ENCODE measurements around the gene GOLGA3.

The GOLGA3 gene

DNA sequence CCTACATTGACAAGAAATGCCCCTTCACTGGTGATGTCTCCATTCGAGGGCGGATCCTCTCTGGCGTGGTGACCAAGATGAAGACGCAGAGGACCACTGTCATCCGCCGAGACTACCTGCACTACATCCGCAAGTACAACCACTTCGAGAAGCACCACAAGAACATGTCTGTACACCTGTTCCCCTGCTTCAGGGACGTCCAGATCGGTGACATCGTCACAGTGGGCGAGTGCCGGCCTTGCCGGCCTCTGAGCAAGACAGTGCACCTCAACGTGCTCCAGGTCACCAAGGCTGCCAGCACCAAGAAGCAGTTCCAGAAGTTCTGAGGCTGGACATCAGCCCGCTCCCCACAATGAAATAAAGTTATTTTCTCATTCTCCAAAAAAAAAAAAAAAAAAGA, 2.8 kb downstream of the GOLGA3 start:
- Histone ChIP-seq H3K4me1 (peaks cover 0 to 26% (median 22%) of the 10 kb centered on the region in 4 donors), H3K27ac (no peak overlapping the region), H3K36me3 (peaks cover 20 to 58% (median 25%) of the 10 kb centered on the region in 3 donors), H3K27me3 (no peaks in the 10 kb centered on the region), H3K4me3 (no peak overlapping the region), H3K9me3 (no peaks in the 10 kb centered on the region)
- no peak for DNase-seq
- intact Hi-C loops (cut with DNase I; ENCODE audit: low total_unique reads): loop anchor here (10.0 kb wide), 2 partner anchors 51 to 141 kb away; partner anchors contain the start of genes POLE and PXMP2
- TF ChIP-seq, protein P1, sequence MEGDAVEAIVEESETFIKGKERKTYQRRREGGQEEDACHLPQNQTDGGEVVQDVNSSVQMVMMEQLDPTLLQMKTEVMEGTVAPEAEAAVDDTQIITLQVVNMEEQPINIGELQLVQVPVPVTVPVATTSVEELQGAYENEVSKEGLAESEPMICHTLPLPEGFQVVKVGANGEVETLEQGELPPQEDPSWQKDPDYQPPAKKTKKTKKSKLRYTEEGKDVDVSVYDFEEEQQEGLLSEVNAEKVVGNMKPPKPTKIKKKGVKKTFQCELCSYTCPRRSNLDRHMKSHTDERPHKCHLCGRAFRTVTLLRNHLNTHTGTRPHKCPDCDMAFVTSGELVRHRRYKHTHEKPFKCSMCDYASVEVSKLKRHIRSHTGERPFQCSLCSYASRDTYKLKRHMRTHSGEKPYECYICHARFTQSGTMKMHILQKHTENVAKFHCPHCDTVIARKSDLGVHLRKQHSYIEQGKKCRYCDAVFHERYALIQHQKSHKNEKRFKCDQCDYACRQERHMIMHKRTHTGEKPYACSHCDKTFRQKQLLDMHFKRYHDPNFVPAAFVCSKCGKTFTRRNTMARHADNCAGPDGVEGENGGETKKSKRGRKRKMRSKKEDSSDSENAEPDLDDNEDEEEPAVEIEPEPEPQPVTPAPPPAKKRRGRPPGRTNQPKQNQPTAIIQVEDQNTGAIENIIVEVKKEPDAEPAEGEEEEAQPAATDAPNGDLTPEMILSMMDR (IDR thresholded peaks at IDR 0.05): no peak

DNA sequence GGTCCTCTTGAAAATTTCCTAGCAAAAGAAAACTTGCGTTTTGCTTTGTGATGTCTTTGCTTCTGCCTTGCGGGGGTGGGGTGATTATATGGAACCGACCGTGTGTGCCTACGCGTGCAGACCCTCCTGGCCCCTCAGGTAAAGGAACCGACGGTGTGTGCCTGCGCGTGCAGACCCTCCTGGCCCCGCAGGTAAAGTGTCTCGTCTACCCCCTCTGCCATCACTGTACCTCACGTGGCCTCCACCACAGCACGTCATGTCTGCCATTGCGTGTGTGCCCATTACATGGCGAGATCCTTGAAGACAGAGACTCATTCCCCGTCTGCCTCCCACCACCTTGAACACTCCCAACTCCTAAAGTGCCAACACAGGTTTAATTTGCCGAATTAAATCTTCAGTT, 3.6 kb downstream of the GOLGA3 start:
- H3K27ac ChIP-seq: no peak overlapping the region
- no peak for DNase-seq
- peaks cover 26 to 66% (median 32%) of the 10 kb centered on the region in 3 donors for H3K36me3 ChIP-seq
- no peak overlapping the region for H3K4me3 ChIP-seq
- no peaks in the 10 kb centered on the region for H3K27me3 ChIP-seq
- TF ChIP-seq, protein P1 (IDR thresholded peaks at IDR 0.05): no peak
- H3K9me3 ChIP-seq: no peaks in the 10 kb centered on the region
- intact Hi-C loops (cut with DNase I; ENCODE audit: low total_unique reads): loop anchor here (10.0 kb wide), 2 partner anchors 50 to 140 kb away; partner anchors contain the start of genes POLE and PXMP2
- H3K4me1 ChIP-seq: peaks cover 0 to 26% (median 22%) of the 10 kb centered on the region in 4 donors

DNA sequence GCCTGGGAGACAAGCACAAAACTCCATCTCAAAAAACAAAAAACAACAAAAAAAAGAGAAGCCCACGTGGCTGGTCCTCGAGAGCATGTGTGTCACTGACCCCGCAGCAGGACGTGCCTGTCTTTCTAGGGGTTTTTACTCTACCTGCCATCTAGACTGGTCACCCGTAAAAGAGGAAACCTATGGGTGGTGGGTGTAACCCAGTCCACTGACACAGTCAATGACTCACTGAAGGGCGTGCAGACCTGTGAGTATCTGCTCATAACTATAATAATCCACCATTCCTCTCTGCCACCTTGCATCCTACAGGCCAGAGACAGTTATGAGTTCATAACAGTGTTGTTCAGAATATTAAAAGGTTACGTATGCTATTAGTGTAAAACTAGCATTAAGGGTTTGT, 4.6 kb downstream of the GOLGA3 start:
- Histone ChIP-seq H3K4me3 (no peak overlapping the region), H3K4me1 (peaks cover 0 to 26% (median 22%) of the 10 kb centered on the region in 4 donors), H3K9me3 (no peaks in the 10 kb centered on the region), H3K27me3 (no peaks in the 10 kb centered on the region), H3K27ac (no peak overlapping the region), H3K36me3 (peaks cover 36 to 76% (median 41%) of the 10 kb centered on the region in 3 donors)
- TF ChIP-seq, protein P1 (IDR thresholded peaks at IDR 0.05): no peak
- intact Hi-C loops (cut with DNase I; ENCODE audit: low total_unique reads): loop anchor here (10.0 kb wide), 2 partner anchors 49 to 139 kb away; partner anchors contain the start of genes POLE and PXMP2
- DNase-seq: no peak

DNA sequence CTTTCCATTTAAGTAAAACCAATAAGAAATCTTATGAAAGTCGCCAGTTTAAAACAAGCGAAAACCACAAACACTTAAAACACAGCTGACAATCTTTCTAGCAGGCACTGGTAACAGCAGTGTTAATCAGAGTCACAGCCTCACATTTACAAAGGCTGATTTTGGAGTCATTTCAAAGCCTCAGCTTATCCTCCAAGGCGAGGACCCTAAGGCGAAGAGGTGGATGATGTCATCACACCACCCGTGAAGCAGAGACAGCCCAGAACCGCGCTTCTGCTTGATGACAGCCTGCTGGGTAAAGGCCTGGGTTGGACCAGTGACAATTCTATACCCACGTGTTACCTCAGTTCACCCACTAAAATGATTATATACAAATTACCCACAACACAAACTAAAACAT, 10.1 kb downstream of the GOLGA3 start:
- Histone ChIP-seq H3K4me3 (no peak overlapping the region), H3K27me3 (no peaks in the 10 kb centered on the region), H3K27ac (no peak overlapping the region), H3K4me1 (no peaks in the 10 kb centered on the region), H3K9me3 (no peaks in the 10 kb centered on the region), H3K36me3 (peaks cover 72 to 92% (median 73%) of the 10 kb centered on the region in 3 donors)
- TF ChIP-seq, protein P1 (IDR thresholded peaks at IDR 0.05): no peak
- no peak for DNase-seq
- intact Hi-C loops (cut with DNase I; ENCODE audit: low total_unique reads): no loop called here

DNA sequence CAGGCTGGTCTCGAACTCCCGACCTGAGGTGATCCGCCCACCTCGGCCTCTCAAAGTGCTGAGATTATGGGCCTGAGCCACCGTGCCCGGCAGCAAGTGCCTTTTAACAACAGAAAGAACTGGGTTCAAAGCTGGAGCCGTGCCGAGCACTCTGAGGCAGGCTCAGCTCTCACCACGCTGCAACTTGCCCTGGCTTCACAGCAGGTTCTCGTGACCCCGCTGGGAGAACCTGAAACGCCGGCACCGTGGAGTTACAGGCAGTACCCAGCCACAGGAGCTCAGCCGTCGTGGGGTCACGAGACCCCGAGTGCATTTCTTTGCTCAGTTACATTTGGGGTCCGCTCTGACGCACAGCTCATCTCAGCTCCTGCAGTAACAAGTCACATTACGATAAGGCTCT, 14.4 kb downstream of the GOLGA3 start:
- no peak for DNase-seq
- Histone ChIP-seq H3K36me3 (peaks cover 69 to 90% (median 75%) of the 10 kb centered on the region in 3 donors), H3K27ac (no peak overlapping the region), H3K9me3 (no peaks in the 10 kb centered on the region), H3K4me1 (no peaks in the 10 kb centered on the region), H3K4me3 (no peak overlapping the region), H3K27me3 (no peaks in the 10 kb centered on the region)
- intact Hi-C loops (cut with DNase I; ENCODE audit: low total_unique reads): no loop called here
- TF ChIP-seq, protein P1 (IDR thresholded peaks at IDR 0.05): no peak

DNA sequence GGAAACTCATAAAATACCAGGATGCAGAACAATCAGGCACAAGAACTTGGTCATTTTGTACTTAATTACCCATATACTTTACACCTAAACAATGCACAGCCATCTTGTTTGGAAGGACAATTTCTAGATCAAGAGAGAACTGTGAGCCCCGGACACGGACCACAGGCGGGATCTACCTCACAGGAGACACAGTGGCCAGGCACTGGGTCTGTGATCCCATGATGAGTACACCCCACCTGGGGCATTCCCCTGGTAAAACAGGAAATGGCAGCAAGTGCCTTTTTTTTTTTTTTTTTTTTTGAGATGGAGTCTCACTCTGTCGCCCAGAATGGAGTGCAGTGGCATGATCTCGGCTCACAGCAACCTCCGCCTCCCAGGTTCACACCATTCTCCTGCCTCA, 15.2 kb downstream of the GOLGA3 start:
- H3K4me1 ChIP-seq: no peaks in the 10 kb centered on the region
- no peak overlapping the region for H3K27ac ChIP-seq
- peaks cover 62 to 90% (median 72%) of the 10 kb centered on the region in 3 donors for H3K36me3 ChIP-seq
- DNase-seq: no peak
- no peaks in the 10 kb centered on the region for H3K9me3 ChIP-seq
- intact Hi-C loops (cut with DNase I; ENCODE audit: low total_unique reads): no loop called here
- H3K27me3 ChIP-seq: no peaks in the 10 kb centered on the region
- no peak overlapping the region for H3K4me3 ChIP-seq
- TF ChIP-seq, protein P1 (IDR thresholded peaks at IDR 0.05): no peak

Measured in tibial artery (tissue), 4 donors.